Urinary bladder (tissue), 4 donors: ENCODE measurements around the gene SPOCD1. TPM values are rescaled to one million over a fixed set of nuclear protein-coding genes. Genes with fewer than 3 reads are reported as not detected.

Source experiments
- DNase-seq: peaks from one replicate; pipeline ENCODE4 v3.0.0-alpha.2; 2015; ENCODE audit errors: extremely low spot score
- H3K27ac ChIP-seq: one replicate; pipeline ENCODE4 v1.5.1; 2013; ENCODE audit warnings: low read depth, mild to moderate bottlenecking, moderate library complexity
- H3K36me3 ChIP-seq: one replicate; pipeline ENCODE4 v1.6.1; 2013; ENCODE audit warnings: mild to moderate bottlenecking, moderate library complexity; ENCODE audit not compliant: insufficient read depth
- H3K4me1 ChIP-seq: one replicate; pipeline ENCODE4 v1.6.1; 2013; ENCODE audit warnings: mild to moderate bottlenecking, moderate library complexity; ENCODE audit not compliant: insufficient read depth
- H3K4me3 ChIP-seq: one replicate; pipeline ENCODE4 v1.5.1; 2013; ENCODE audit warnings: low read depth, low read length
- WGBS: extraction: QIAGEN DNeasy Blood & Tissue Kit; methylation state at CpG from one replicate; pipeline ENCODE4 v1.1.7; 2013; 5-methylcytosine and 5-hydroxymethylcytosine counted together
- polyA plus RNA-seq: library from polyadenylated mRNA; stranded (reverse); fragments of 200-250 nt; gene quantifications from one replicate; pipeline ENCODE4 v1.2.3, GENCODE V29; 2013
- total RNA-seq: library from RNA; depleted of rRNA; stranded (reverse); fragments of >200 nt; gene quantifications from one replicate; pipeline ENCODE4 v1.2.3, GENCODE V29; 2014
- donor health status: healthy with polysubstance abuse.
- donor health status: healthy.

Gene SPOCD1
- total and polyA plus RNA-seq, 2 donors: 0.90 to 5.7 TPM

- no peak overlapping the region for H3K4me3 ChIP-seq
- H3K27ac ChIP-seq: no peak overlapping the region
- 80% methylated on average over 3 of the region's 3 CpGs for WGBS
- no peaks in the 10 kb centered on the region for H3K36me3 ChIP-seq
- H3K4me1 ChIP-seq: no peaks in the 10 kb centered on the region
- DNase-seq: no peak
Observed at GRCh38 chr1:31774495-31774894, 41.3 kb downstream of the SPOCD1 start.

GRCh38 chr1:31773861-31774260 is 42.0 kb downstream of the SPOCD1 start:
- WGBS: 91% methylated on average over 5 of the region's 5 CpGs
- no peaks in the 10 kb centered on the region for H3K36me3 ChIP-seq
- H3K4me1 ChIP-seq: no peaks in the 10 kb centered on the region
- DNase-seq: no peak
- no peak overlapping the region for H3K4me3 ChIP-seq
- H3K27ac ChIP-seq: no peak overlapping the region

GRCh38 chr1:31772669-31773248 is 43.1 kb downstream of the SPOCD1 start:
- H3K27ac ChIP-seq: no peak overlapping the region
- DNase-seq: no peak
- WGBS: 16% methylated on average over 49 of the region's 49 CpGs
- H3K4me1 ChIP-seq: no peaks in the 10 kb centered on the region
- no peak overlapping the region for H3K4me3 ChIP-seq
- H3K36me3 ChIP-seq: no peaks in the 10 kb centered on the region

GRCh38 chr1:31771891-31772668 is 43.7 kb downstream of the SPOCD1 start:
- DNase-seq: no peak
- H3K36me3 ChIP-seq: no peaks in the 10 kb centered on the region
- H3K27ac ChIP-seq: no peak overlapping the region
- H3K4me3 ChIP-seq: peak overlapping the region; percentile 2
- 8% methylated on average over 68 of the region's 68 CpGs for WGBS
- H3K4me1 ChIP-seq: no peaks in the 10 kb centered on the region

- WGBS: 43% methylated on average over 12 of the region's 12 CpGs
- DNase-seq: no peak
- no peaks in the 10 kb centered on the region for H3K36me3 ChIP-seq
Observed at GRCh38 chr1:31769720-31770390, 46.0 kb downstream of the SPOCD1 start.

GRCh38 chr1:31768939-31769704 is 46.7 kb downstream of the SPOCD1 start:
- Histone ChIP-seq H3K4me1 (no peaks in the 10 kb centered on the region), H3K36me3 (no peaks in the 10 kb centered on the region), H3K4me3 (no peak overlapping the region), H3K27ac (no peak overlapping the region)
- 65% methylated on average over 5 of the region's 5 CpGs for WGBS
- DNase-seq: no peak

More at GRCh38 chr1:31769720-31770390, 46.0 kb downstream of the SPOCD1 start:
- H3K4me1 ChIP-seq: no peaks in the 10 kb centered on the region
- H3K4me3 ChIP-seq: no peak overlapping the region
- H3K27ac ChIP-seq: no peak overlapping the region

- H3K4me1 ChIP-seq: no peaks in the 10 kb centered on the region
- 76% methylated on average over 2 of the region's 2 CpGs for WGBS
- no peak overlapping the region for H3K4me3 ChIP-seq
- no peaks in the 10 kb centered on the region for H3K36me3 ChIP-seq
- no peak for DNase-seq
- no peak overlapping the region for H3K27ac ChIP-seq
Observed at GRCh38 chr1:31768407-31768907, 47.4 kb downstream of the SPOCD1 start.

- no peak overlapping the region for H3K4me3 ChIP-seq
- H3K4me1 ChIP-seq: no peaks in the 10 kb centered on the region
- no peak for DNase-seq
- H3K27ac ChIP-seq: no peak overlapping the region
- H3K36me3 ChIP-seq: no peaks in the 10 kb centered on the region
- WGBS: 83% methylated on average over 7 of the region's 7 CpGs
Observed at GRCh38 chr1:31767225-31767624, 48.6 kb downstream of the SPOCD1 start.

- Histone ChIP-seq H3K27ac (no peak overlapping the region), H3K4me1 (no peaks in the 10 kb centered on the region), H3K4me3 (no peak overlapping the region), H3K36me3 (no peaks in the 10 kb centered on the region)
- WGBS: 86% methylated on average over 6 of the region's 6 CpGs
- DNase-seq: no peak
Observed at GRCh38 chr1:31765516-31765915, 50.3 kb downstream of the SPOCD1 start.

- no peak for DNase-seq
- WGBS: 53% methylated on average over 5 of the region's 5 CpGs
- Histone ChIP-seq H3K36me3 (no peaks in the 10 kb centered on the region), H3K4me1 (no peaks in the 10 kb centered on the region), H3K4me3 (no peak overlapping the region), H3K27ac (no peak overlapping the region)
Observed at GRCh38 chr1:31765041-31765467, 50.8 kb downstream of the SPOCD1 start.

- no peak for DNase-seq
- Histone ChIP-seq H3K4me3 (peak within 1 kb of the TSS; percentile 56), H3K4me1 (no peaks in the 10 kb centered on the region), H3K36me3 (no peaks in the 10 kb centered on the region), H3K27ac (no peak within 1 kb of the TSS)
- 3% methylated on average over 59 of the region's 59 CpGs for WGBS
Observed at GRCh38 chr1:31764312-31765040, 51.3 kb downstream of the SPOCD1 start, which contains the start of gene ADGRB2. ADGRB2 (minus strand) TSS chr1:31764340; CDS start chr1:31757221, 7,119 bp downstream.

- H3K27ac ChIP-seq: no peak overlapping the region
- H3K36me3 ChIP-seq: no peaks in the 10 kb centered on the region
- WGBS: 1% methylated on average over 71 of the region's 93 CpGs
- DNase-seq: no peak
- no peaks in the 10 kb centered on the region for H3K4me1 ChIP-seq
- H3K4me3 ChIP-seq: peak overlapping the region; percentile 56
Observed at GRCh38 chr1:31763671-31764311, 52.0 kb downstream of the SPOCD1 start.
